Gastrocnemius medialis (tissue), 4 donors: ENCODE data around the gene ART4.

ENCODE experiments used
- POLR2A ChIP-seq, 2 donors: fragments of 450-650 bp; IDR thresholded peaks; one replicate each; pipeline ENCODE4 v1.6.1; 2017; ENCODE audit warnings: antibody characterized with exemption in 2 of 2, mild to moderate bottlenecking in 2 of 2, moderate library complexity in 2 of 2
- TF ChIP-seq, protein P1 (sequence below), 5 experiments: fragments of 450-650 bp in 3 of 5; fragments of 200-600 bp in 2 of 5; sonication (generic) in 2 of 5; IDR thresholded peaks in 4 of 5; conservative IDR thresholded peaks in 1 of 5; 1 replicate in 4 of 5; 2 replicates in 1 of 5; pipeline ENCODE4 v1.5.1; 2016 to 2019; ENCODE audit warnings: antibody characterized with exemption in 5 of 5, mild to moderate bottlenecking in 3 of 5, moderate library complexity in 3 of 5

DNA sequence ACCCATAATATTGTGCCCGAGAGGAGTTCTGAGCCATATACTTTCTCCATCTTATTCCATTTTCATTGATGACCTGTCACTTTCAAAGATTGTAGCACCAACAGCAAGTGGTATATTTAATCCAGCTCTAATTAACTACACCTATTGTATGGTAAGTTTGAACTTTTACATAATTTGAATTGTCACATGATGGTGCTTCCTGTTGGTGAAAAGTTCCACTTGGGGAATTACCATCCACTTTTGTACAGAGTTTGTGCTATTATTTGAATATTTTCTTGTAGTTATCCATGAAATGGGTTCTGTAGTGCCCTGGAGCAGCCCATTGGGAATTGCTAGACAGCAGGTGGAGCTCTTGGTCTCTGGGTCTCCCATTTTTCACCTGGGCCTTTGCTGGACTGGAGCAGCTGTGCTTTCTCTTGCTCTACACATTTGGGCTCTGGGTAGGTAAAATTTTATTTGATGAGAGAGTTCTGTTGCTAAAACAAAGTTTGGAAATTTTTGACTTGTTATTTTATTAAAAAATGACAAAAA lies 32.3 kb downstream of the ART4 start:
- TF ChIP-seq, protein P1, sequence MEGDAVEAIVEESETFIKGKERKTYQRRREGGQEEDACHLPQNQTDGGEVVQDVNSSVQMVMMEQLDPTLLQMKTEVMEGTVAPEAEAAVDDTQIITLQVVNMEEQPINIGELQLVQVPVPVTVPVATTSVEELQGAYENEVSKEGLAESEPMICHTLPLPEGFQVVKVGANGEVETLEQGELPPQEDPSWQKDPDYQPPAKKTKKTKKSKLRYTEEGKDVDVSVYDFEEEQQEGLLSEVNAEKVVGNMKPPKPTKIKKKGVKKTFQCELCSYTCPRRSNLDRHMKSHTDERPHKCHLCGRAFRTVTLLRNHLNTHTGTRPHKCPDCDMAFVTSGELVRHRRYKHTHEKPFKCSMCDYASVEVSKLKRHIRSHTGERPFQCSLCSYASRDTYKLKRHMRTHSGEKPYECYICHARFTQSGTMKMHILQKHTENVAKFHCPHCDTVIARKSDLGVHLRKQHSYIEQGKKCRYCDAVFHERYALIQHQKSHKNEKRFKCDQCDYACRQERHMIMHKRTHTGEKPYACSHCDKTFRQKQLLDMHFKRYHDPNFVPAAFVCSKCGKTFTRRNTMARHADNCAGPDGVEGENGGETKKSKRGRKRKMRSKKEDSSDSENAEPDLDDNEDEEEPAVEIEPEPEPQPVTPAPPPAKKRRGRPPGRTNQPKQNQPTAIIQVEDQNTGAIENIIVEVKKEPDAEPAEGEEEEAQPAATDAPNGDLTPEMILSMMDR (IDR thresholded peaks at IDR 0.05 in 4 of 5, conservative IDR thresholded peaks at IDR 0.05 in 1 of 5), result peak in 2 of 5 experiments; percentile 18 to 37
- TF ChIP-seq POLR2A (IDR thresholded peaks at IDR 0.05), result no peak
